Neural progenitor cell (in vitro differentiated cells): ENCODE results near the gene SAA2. TPM values are rescaled to one million over a fixed set of nuclear protein-coding genes. Genes with fewer than 3 reads are reported as not detected.
A peak's percentile ranks its signal among the peaks of the same experiment; 100 is the strongest.

Experiments used
- DNase-seq: peaks from one replicate; pipeline ENCODE4 v3.0.0-alpha.2; 2016; ENCODE audit warnings: low spot score
- H2AFZ ChIP-seq: fragments of 200-600 bp; sonication (generic); replicated peaks from 2 replicates; pipeline ENCODE4 v1.6.1; 2016; ENCODE audit warnings: antibody characterized with exemption
- H3F3A ChIP-seq: fragments of 200-600 bp; sonication (generic); 2 replicates; pipeline ENCODE4 v1.6.1; 2016; ENCODE audit warnings: antibody characterized with exemption, low read depth
- H3K27ac ChIP-seq: fragments of 200-600 bp; sonication (generic); 2 replicates; pipeline ENCODE4 v1.5.1; 2016; ENCODE audit warnings: mild to moderate bottlenecking
- H3K27me3 ChIP-seq: fragments of 200-600 bp; sonication (generic); 2 replicates; pipeline ENCODE4 v1.6.1; 2016; ENCODE audit warnings: mild to moderate bottlenecking, moderate library complexity
- H3K36me3 ChIP-seq: fragments of 200-600 bp; sonication (generic); 2 replicates; pipeline ENCODE4 v1.5.1; 2016
- H3K4me1 ChIP-seq: fragments of 200-600 bp; sonication (generic); 2 replicates; pipeline ENCODE4 v1.6.1; 2016; ENCODE audit warnings: mixed run types
- H3K4me2 ChIP-seq: fragments of 200-600 bp; sonication (generic); 2 replicates; pipeline ENCODE4 v1.6.1; 2016
- H3K4me3 ChIP-seq: fragments of 200-600 bp; sonication (generic); 2 replicates; pipeline ENCODE4 v1.5.1; 2016
- H3K79me2 ChIP-seq: fragments of 200-600 bp; sonication (generic); 2 replicates; pipeline ENCODE4 v1.6.1; 2016; ENCODE audit warnings: low read depth
- H3K9ac ChIP-seq: fragments of 200-600 bp; sonication (generic); 2 replicates; pipeline ENCODE4 v1.6.1; 2016
- H3K9me3 ChIP-seq: fragments of 200-600 bp; sonication (generic); 2 replicates; pipeline ENCODE4 v1.5.1; 2016; ENCODE audit warnings: low read depth
- H4K20me1 ChIP-seq: fragments of 200-600 bp; sonication (generic); 2 replicates; pipeline ENCODE4 v1.6.1; 2016; ENCODE audit warnings: low read depth
- H3K27ac Mint-ChIP-seq: 3 replicates; pipeline ENCODE4 v1.8.0; 2021; ENCODE audit warnings: mixed read lengths
- H3K27me3 Mint-ChIP-seq: 2 replicates; pipeline ENCODE4 v1.8.0; 2022; ENCODE audit warnings: low read depth, mild to moderate bottlenecking, inconsistent platforms, moderate library complexity, mixed read lengths; ENCODE audit not compliant: insufficient read depth
- H3K36me3 Mint-ChIP-seq: 3 replicates; pipeline ENCODE4 v1.8.0; 2021; ENCODE audit warnings: mixed read lengths
- H3K4me1 Mint-ChIP-seq: 3 replicates; pipeline ENCODE4 v1.8.0; 2021; ENCODE audit warnings: mixed read lengths
- H3K4me3 Mint-ChIP-seq: 3 replicates; pipeline ENCODE4 v1.8.0; 2021; ENCODE audit warnings: mild to moderate bottlenecking, moderate library complexity, mixed read lengths
- H3K9me3 Mint-ChIP-seq: 3 replicates; pipeline ENCODE4 v1.8.0; 2020; ENCODE audit warnings: mixed read lengths
- CTCF ChIP-seq: fragments of 200-600 bp; sonication (generic); IDR thresholded peaks from 2 replicates; pipeline ENCODE4 v1.5.1; 2017; ENCODE audit warnings: antibody characterized with exemption, mild to moderate bottlenecking
- EZH2 ChIP-seq: fragments of 200-600 bp; sonication (generic); IDR thresholded peaks from 2 replicates; pipeline ENCODE4 v1.6.1; 2017; ENCODE audit warnings: antibody characterized with exemption, mild to moderate bottlenecking, moderate library complexity
- EZH2phosphoT487 ChIP-seq: fragments of 200-600 bp; sonication (generic); IDR thresholded peaks from 2 replicates; pipeline ENCODE4 v1.6.1; 2017; ENCODE audit warnings: antibody characterized with exemption
- total RNA-seq: library from RNA; depleted of rRNA; stranded (reverse); fragments of >200 nt; gene quantifications from 2 replicates; pipeline ENCODE4 v1.2.3, GENCODE V29; 2015; ENCODE audit warnings: low replicate concordance

Gene SAA2
- total RNA-seq, 1 donor from 2014 or later: not detected

GRCh38 chr11:18236664-18237356 is 11.7 kb downstream of the SAA2 start, which contains the start of gene SAA4:
Gene SAA4, minus strand, starts transcription at chr11:18236802. Its CDS starts 876 bp downstream, at chr11:18235926.
- H3K4me3 Mint-ChIP-seq: no peak within 1 kb of the TSS
- H3K9me3 Mint-ChIP-seq: no peaks in the 10 kb centered on the region
- H3K9ac ChIP-seq: no peak within 1 kb of the TSS
- DNase-seq: no peak
- no peak within 1 kb of the TSS for H3K27ac Mint-ChIP-seq
- H3K4me3 ChIP-seq: no peak within 1 kb of the TSS
- H3F3A ChIP-seq: no peaks in the 10 kb centered on the region
- no peak within 1 kb of the TSS for H3K27ac ChIP-seq
- no peaks in the 10 kb centered on the region for H3K9me3 ChIP-seq
- no peaks in the 10 kb centered on the region for H3K36me3 Mint-ChIP-seq
- H2AFZ ChIP-seq: peak within 1 kb of the TSS; percentile 26
- peaks cover 18% of the 10 kb centered on the region for H3K27me3 ChIP-seq
- no peaks in the 10 kb centered on the region for H3K4me1 Mint-ChIP-seq
- H3K36me3 ChIP-seq: no peaks in the 10 kb centered on the region
- H3K4me1 ChIP-seq: no peaks in the 10 kb centered on the region
- no peaks in the 10 kb centered on the region for H3K79me2 ChIP-seq
- H3K4me2 ChIP-seq: no peak within 1 kb of the TSS
- TF ChIP-seq CTCF (no peak), EZH2 (no peak)
- no peaks in the 10 kb centered on the region for H3K27me3 Mint-ChIP-seq
- H4K20me1 ChIP-seq: no peaks in the 10 kb centered on the region

DNA sequence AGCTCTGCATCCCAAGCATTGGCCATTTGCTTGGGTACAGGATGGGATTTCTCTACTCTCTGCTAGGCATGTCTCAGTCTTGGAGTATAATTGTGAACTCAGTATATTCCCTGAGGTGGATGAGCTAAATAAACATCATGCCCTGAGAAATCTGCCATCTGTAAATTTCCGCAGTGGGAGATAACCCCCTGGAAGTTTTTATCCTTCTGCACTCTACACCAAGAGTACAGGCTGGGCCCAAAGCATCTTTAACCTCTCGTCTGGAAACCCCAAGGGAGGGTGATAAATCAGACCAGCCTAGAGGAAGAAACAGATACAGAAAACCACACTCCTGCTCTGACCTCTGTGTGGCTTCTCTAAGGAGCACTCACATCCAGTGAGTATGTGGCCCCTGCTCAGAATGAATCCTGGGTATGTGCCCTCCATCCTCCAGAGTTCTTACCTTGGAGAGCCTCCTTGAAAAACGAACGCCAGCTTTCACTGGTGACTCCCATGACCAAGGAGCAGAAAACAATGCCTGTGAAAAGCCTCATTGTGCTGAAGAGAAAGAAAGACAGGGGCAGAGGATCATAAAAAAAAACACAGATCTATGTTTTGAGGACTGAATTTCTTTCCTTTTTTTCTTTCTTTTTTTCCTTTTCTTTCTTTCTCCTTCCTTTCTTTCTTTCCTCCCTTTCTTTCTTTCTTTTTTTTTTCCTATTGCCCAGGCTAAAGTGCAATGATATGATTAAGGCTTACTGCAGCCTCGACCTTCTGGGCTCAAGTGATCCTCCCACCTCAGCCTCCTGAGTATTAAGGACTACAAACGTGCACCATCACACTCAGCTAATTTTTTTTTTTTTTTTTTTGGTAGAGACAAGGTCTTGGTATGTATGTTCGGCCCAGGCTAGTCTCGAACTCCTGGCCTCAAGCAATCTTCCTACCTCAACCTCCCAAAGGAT is 12.8 kb downstream of the SAA2 start:
- Histone ChIP-seq H3K4me2 (no peak overlapping the region), H3F3A (no peaks in the 10 kb centered on the region), H3K79me2 (no peaks in the 10 kb centered on the region), H3K36me3 (no peaks in the 10 kb centered on the region), H3K9me3 (no peaks in the 10 kb centered on the region), H3K27ac (no peak overlapping the region), H2AFZ (peak overlapping the region; percentile 26), H3K9ac (no peak overlapping the region), H4K20me1 (no peaks in the 10 kb centered on the region), H3K4me1 (no peaks in the 10 kb centered on the region), H3K27me3 (peaks cover 18% of the 10 kb centered on the region), H3K4me3 (no peak overlapping the region)
- no peak overlapping the region for H3K27ac Mint-ChIP-seq
- peak; percentile 30 for DNase-seq
- no peak for TF ChIP-seq CTCF
- TF ChIP-seq EZH2phosphoT487: no peak
- TF ChIP-seq EZH2: no peak
- H3K9me3 Mint-ChIP-seq: no peaks in the 10 kb centered on the region
- no peaks in the 10 kb centered on the region for H3K36me3 Mint-ChIP-seq
- H3K4me1 Mint-ChIP-seq: no peaks in the 10 kb centered on the region
- no peaks in the 10 kb centered on the region for H3K27me3 Mint-ChIP-seq
- H3K4me3 Mint-ChIP-seq: no peak overlapping the region

- no peak overlapping the region for H3K4me3 ChIP-seq
- H3K4me3 Mint-ChIP-seq: no peak overlapping the region
- H3K27ac ChIP-seq: no peak overlapping the region
- TF ChIP-seq EZH2phosphoT487: no peak
- no peak for TF ChIP-seq EZH2
- TF ChIP-seq CTCF: no peak
- no peaks in the 10 kb centered on the region for H3K36me3 Mint-ChIP-seq
- DNase-seq: no peak
- no peaks in the 10 kb centered on the region for H3K79me2 ChIP-seq
- no peaks in the 10 kb centered on the region for H3K4me1 ChIP-seq
- no peaks in the 10 kb centered on the region for H3K9me3 ChIP-seq
- H4K20me1 ChIP-seq: no peaks in the 10 kb centered on the region
- H3K9ac ChIP-seq: no peak overlapping the region
- no peak overlapping the region for H3K27ac Mint-ChIP-seq
- H3K9me3 Mint-ChIP-seq: no peaks in the 10 kb centered on the region
- H3K27me3 Mint-ChIP-seq: no peaks in the 10 kb centered on the region
- H3K27me3 ChIP-seq: peaks cover 12% of the 10 kb centered on the region
- no peak overlapping the region for H3K4me2 ChIP-seq
- no peak overlapping the region for H2AFZ ChIP-seq
- no peaks in the 10 kb centered on the region for H3K4me1 Mint-ChIP-seq
- H3F3A ChIP-seq: no peaks in the 10 kb centered on the region
- H3K36me3 ChIP-seq: no peaks in the 10 kb centered on the region
Measured at GRCh38 chr11:18233912-18234311, 14.6 kb downstream of the SAA2 start.
